OCI-LY7 (cell line): ENCODE measurements around the gene OLFML2B. TPM values are rescaled to one million over a fixed set of nuclear protein-coding genes. Genes with fewer than 3 reads are reported as not detected.

ENCODE experiments used
- BruUV-seq: library from RNA; stranded (reverse); fragments of 400-500 nt; replicated peaks from 2 replicates; lab custom pipeline; 2021; lab: Mats Ljungman, UMichigan
- CTCF ChIA-PET: fragments of 300-600 bp; sonication (Branson Sonifier 250); formaldehyde crosslinking; loops from one replicate; lab custom pipeline; 2022; ENCODE audit warnings: antibody characterized with exemption; ENCODE audit not compliant: unreplicated experiment; lab: Charles Lee
- POLR2A ChIA-PET: fragments of 300-600 bp; sonication (Branson Sonifier 250); formaldehyde crosslinking; loops from one replicate; lab custom pipeline; 2022; ENCODE audit warnings: antibody characterized with exemption; lab: Charles Lee
- DNase-seq: peaks from one replicate; pipeline ENCODE4 v3.0.0-alpha.2; 2015; ENCODE audit warnings: low spot score
- H2AFZ ChIP-seq: fragments of 200-600 bp; sonication (generic), shearing (Covaris generic); 2 replicates; pipeline ENCODE4 v1.6.1; 2014; ENCODE audit warnings: mild to moderate bottlenecking, antibody characterized with exemption, low read length, moderate library complexity
- H3K27ac ChIP-seq: fragments of 200-600 bp; sonication (generic); 2 replicates; pipeline ENCODE4 v1.5.1; 2014; ENCODE audit warnings: mixed run types, low read depth, mild to moderate bottlenecking, moderate library complexity, low read length, inconsistent platforms; ENCODE audit not compliant: poor library complexity, severe bottlenecking
- H3K36me3 ChIP-seq: fragments of 200-600 bp; sonication (generic); 2 replicates; pipeline ENCODE4 v1.6.1; 2014; ENCODE audit warnings: mild to moderate bottlenecking, antibody characterized with exemption, low read length, moderate library complexity, mixed read lengths; ENCODE audit not compliant: insufficient read depth
- H3K4me1 ChIP-seq: fragments of 200-600 bp; sonication (generic); 2 replicates; pipeline ENCODE4 v1.5.1; 2014; ENCODE audit warnings: mild to moderate bottlenecking, low read length; ENCODE audit not compliant: insufficient read depth, poor library complexity, severe bottlenecking
- H3K4me2 ChIP-seq: fragments of 200-600 bp; sonication (generic); 2 replicates; pipeline ENCODE4 v1.6.1; 2014; ENCODE audit warnings: mild to moderate bottlenecking, low read length
- H3K4me3 ChIP-seq: fragments of 200-600 bp; sonication (generic); 2 replicates; pipeline ENCODE4 v1.5.1; 2014; ENCODE audit warnings: mild to moderate bottlenecking, low read depth, low read length; ENCODE audit not compliant: poor library complexity, severe bottlenecking
- H3K79me2 ChIP-seq: fragments of 200-600 bp; sonication (generic); 2 replicates; pipeline ENCODE4 v1.6.1; 2016; ENCODE audit warnings: low read depth, mild to moderate bottlenecking, low read length, moderate library complexity, mixed read lengths; ENCODE audit not compliant: insufficient read depth
- H3K9me2 ChIP-seq: fragments of 200-600 bp; sonication (generic); 2 replicates; pipeline ENCODE4 v1.6.1; 2016; ENCODE audit warnings: mild to moderate bottlenecking, low read length, mixed read lengths; ENCODE audit not compliant: insufficient read depth
- H3K9me3 ChIP-seq: fragments of 200-600 bp; sonication (generic); 2 replicates; pipeline ENCODE4 v1.6.1; 2014; ENCODE audit warnings: mild to moderate bottlenecking, mixed run types, low read length, mixed read lengths
- H4K20me1 ChIP-seq: fragments of 200-600 bp; sonication (generic); 2 replicates; pipeline ENCODE4 v1.6.1; 2014; ENCODE audit warnings: mild to moderate bottlenecking, antibody characterized with exemption, low read length, moderate library complexity, mixed read lengths; ENCODE audit not compliant: insufficient read depth
- EZH2phosphoT487 ChIP-seq: fragments of 200-600 bp; sonication (generic); IDR thresholded peaks from 2 replicates; pipeline ENCODE4 v1.6.1; 2018; ENCODE audit warnings: low read depth, borderline replicate concordance, mild to moderate bottlenecking, mixed run types, antibody characterized with exemption, low read length, moderate library complexity, mixed read lengths
- intact Hi-C: fragments of 100-400 bp; cut with micrococcal nuclease; formaldehyde crosslinking; loops from one replicate; pipeline ENCODE4 v1.10.0; 2022; ENCODE audit not compliant: unreplicated experiment
- total RNA-seq, 2 experiments: library from RNA; depleted of rRNA in 1 of 2; stranded (reverse); fragments of >200 nt in 1 of 2; shearing (Covaris generic) in 1 of 2; gene quantifications; 2 replicates each; pipeline ENCODE4 v1.2.3, GENCODE V29; 2014 to 2022
- TF ChIP-seq, protein P1 (sequence below): fragments of 200-600 bp; sonication (generic); conservative IDR thresholded peaks from 2 replicates; pipeline ENCODE4 v1.5.1; 2014; ENCODE audit warnings: mild to moderate bottlenecking, antibody characterized with exemption, low read length, moderate library complexity, mixed read lengths

The OLFML2B gene
- total RNA-seq, 2 experiments from 2014 or later, result not detected

DNA sequence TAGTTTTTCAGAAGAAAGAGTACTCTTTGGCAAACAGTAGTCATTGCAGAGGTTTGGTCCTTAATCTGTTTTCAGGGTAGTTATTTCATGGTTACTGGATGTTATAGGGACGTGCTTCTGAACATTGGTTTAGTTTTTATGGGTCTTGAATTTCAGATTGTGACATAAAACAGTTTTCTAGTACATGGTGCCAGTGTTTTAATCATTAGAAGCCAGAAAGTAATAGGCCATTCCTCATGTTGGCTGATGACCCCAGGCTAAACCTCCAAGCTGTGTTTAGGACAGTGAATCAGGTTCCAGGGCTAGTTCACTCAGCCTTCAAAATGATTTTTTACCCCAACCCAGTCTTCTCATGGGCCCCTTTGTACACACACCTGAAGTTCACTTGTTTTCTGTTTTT, 73.3 kb downstream of the OLFML2B start:
- no peak overlapping the region for H2AFZ ChIP-seq
- no peaks in the 10 kb centered on the region for H3K9me2 ChIP-seq
- TF ChIP-seq, protein P1, sequence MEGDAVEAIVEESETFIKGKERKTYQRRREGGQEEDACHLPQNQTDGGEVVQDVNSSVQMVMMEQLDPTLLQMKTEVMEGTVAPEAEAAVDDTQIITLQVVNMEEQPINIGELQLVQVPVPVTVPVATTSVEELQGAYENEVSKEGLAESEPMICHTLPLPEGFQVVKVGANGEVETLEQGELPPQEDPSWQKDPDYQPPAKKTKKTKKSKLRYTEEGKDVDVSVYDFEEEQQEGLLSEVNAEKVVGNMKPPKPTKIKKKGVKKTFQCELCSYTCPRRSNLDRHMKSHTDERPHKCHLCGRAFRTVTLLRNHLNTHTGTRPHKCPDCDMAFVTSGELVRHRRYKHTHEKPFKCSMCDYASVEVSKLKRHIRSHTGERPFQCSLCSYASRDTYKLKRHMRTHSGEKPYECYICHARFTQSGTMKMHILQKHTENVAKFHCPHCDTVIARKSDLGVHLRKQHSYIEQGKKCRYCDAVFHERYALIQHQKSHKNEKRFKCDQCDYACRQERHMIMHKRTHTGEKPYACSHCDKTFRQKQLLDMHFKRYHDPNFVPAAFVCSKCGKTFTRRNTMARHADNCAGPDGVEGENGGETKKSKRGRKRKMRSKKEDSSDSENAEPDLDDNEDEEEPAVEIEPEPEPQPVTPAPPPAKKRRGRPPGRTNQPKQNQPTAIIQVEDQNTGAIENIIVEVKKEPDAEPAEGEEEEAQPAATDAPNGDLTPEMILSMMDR, result no peak
- no peak for TF ChIP-seq EZH2phosphoT487
- no peak for DNase-seq
- H3K79me2 ChIP-seq, result no peaks in the 10 kb centered on the region
- CTCF ChIA-PET, result no interaction called here
- no peak overlapping the region for H3K4me2 ChIP-seq
- BruUV-seq, result no TSS peak
- POLR2A ChIA-PET, result interaction anchor here (1.0 kb wide), 1 partner anchor 10 kb away, joined by 3 read pairs; no protein-coding TSS in a partner anchor
- no peaks in the 10 kb centered on the region for H3K9me3 ChIP-seq
- H3K27ac ChIP-seq, result no peak overlapping the region
- H3K36me3 ChIP-seq, result no peaks in the 10 kb centered on the region
- no peaks in the 10 kb centered on the region for H4K20me1 ChIP-seq
- intact Hi-C loops, result no loop called here
- H3K4me1 ChIP-seq, result no peaks in the 10 kb centered on the region
- H3K4me3 ChIP-seq, result no peak overlapping the region

DNA sequence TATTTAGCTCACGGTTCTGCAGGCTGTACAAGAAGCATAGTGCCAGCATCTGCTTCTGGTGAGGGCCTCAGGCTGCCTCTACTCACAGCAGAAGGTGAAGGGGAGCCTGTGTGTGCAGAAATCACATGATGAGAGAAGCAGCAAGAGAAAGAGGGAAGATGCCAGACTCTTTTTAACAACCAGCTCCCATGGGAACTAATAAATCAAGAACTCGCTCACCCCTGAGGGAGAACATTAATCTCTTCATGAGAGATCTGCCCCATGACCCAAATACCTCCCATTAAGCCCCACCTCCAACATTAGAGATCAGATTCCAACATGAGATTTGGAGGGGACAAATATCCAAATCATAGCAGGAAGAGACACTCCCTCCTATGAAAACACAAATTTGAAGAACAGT, 74.1 kb downstream of the OLFML2B start:
- H3K36me3 ChIP-seq, result no peaks in the 10 kb centered on the region
- H3K9me3 ChIP-seq, result no peaks in the 10 kb centered on the region
- H3K27ac ChIP-seq, result no peak overlapping the region
- ChIA-PET POLR2A (no interaction called here), CTCF (no interaction called here)
- no peak overlapping the region for H2AFZ ChIP-seq
- no peaks in the 10 kb centered on the region for H4K20me1 ChIP-seq
- BruUV-seq, result no TSS peak
- H3K4me3 ChIP-seq, result no peak overlapping the region
- H3K4me2 ChIP-seq, result no peak overlapping the region
- intact Hi-C loops, result no loop called here
- no peaks in the 10 kb centered on the region for H3K79me2 ChIP-seq
- TF ChIP-seq, protein P1, result no peak
- TF ChIP-seq EZH2phosphoT487, result no peak
- no peaks in the 10 kb centered on the region for H3K4me1 ChIP-seq
- no peaks in the 10 kb centered on the region for H3K9me2 ChIP-seq
- no peak for DNase-seq

DNA sequence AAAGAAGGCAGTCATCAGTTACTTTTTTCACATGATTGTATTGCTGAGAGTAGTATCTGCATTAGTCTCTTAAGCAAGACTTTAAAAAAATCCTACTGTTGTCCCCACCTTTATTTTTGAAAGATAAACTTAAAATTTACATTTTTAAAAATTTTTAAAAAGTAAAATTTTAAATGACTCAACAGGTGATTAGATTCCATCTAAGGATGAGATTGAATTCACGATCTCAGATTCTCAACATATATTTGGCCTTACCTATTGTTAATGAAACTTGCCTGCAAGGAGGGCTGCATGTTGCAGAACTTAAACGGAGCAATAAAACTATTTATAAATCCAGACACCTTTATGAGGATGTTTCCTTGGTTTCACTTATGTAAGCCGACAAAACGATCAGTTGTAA, 75.2 kb downstream of the OLFML2B start:
- Histone ChIP-seq H2AFZ (no peak overlapping the region), H3K4me3 (no peak overlapping the region), H3K36me3 (no peaks in the 10 kb centered on the region), H3K4me2 (no peak overlapping the region), H3K79me2 (no peaks in the 10 kb centered on the region), H3K4me1 (no peaks in the 10 kb centered on the region), H3K27ac (no peak overlapping the region), H3K9me2 (no peaks in the 10 kb centered on the region), H3K9me3 (no peaks in the 10 kb centered on the region), H4K20me1 (no peaks in the 10 kb centered on the region)
- intact Hi-C loops, result no loop called here
- no peak for DNase-seq
- TF ChIP-seq, protein P1, result no peak
- TF ChIP-seq EZH2phosphoT487, result no peak
- ChIA-PET CTCF (no interaction called here), POLR2A (no interaction called here)
- BruUV-seq, result no TSS peak
